OCI-LY1 (cell line): ENCODE results near the gene PRKACB.

Experiments
- H2AFZ ChIP-seq: fragments of 200-600 bp; sonication (generic), shearing (Covaris generic); 2 replicates; pipeline ENCODE4 v1.6.0; 2014; ENCODE audit warnings: antibody characterized with exemption, mild to moderate bottlenecking, low read length
- H3F3A ChIP-seq: fragments of 200-600 bp; sonication (generic), shearing (Covaris generic); 2 replicates; pipeline ENCODE4 v1.6.0; 2014; ENCODE audit warnings: mild to moderate bottlenecking, antibody characterized with exemption, low read length, moderate library complexity; ENCODE audit not compliant: insufficient read depth
- H3K27ac ChIP-seq: fragments of 200-600 bp; sonication (generic); 2 replicates; pipeline ENCODE4 v1.5.1; 2014; ENCODE audit warnings: low read length, mixed run types, mild to moderate bottlenecking, low read depth; ENCODE audit not compliant: poor library complexity, severe bottlenecking
- H3K27me3 ChIP-seq: fragments of 200-600 bp; sonication (generic); 2 replicates; pipeline ENCODE4 v1.6.0; 2014; ENCODE audit warnings: antibody characterized with exemption, mild to moderate bottlenecking, low read length, moderate library complexity; ENCODE audit not compliant: insufficient read depth
- H3K36me3 ChIP-seq: fragments of 200-600 bp; sonication (generic); 2 replicates; pipeline ENCODE4 v1.6.1; 2014; ENCODE audit warnings: mild to moderate bottlenecking, antibody characterized with exemption, low read length, moderate library complexity, mixed read lengths; ENCODE audit not compliant: insufficient read depth
- H3K4me1 ChIP-seq: fragments of 200-600 bp; sonication (generic); 2 replicates; pipeline ENCODE4 v1.5.1; 2014; ENCODE audit warnings: mild to moderate bottlenecking, low read length, moderate library complexity; ENCODE audit not compliant: insufficient read depth, severe bottlenecking
- H3K4me2 ChIP-seq: fragments of 200-600 bp; sonication (generic), shearing (Covaris generic); 2 replicates; pipeline ENCODE4 v1.6.1; 2014; ENCODE audit warnings: low read length
- H3K4me3 ChIP-seq: fragments of 200-600 bp; sonication (generic); 2 replicates; pipeline ENCODE4 v1.5.1; 2014; ENCODE audit warnings: low read length, low read depth, mild to moderate bottlenecking, mixed read lengths; ENCODE audit not compliant: poor library complexity, severe bottlenecking
- H3K79me2 ChIP-seq: fragments of 200-600 bp; shearing (Covaris generic); 2 replicates; pipeline ENCODE4 v1.6.1; 2016; ENCODE audit warnings: mixed run types, low read length, mixed read lengths; ENCODE audit not compliant: insufficient read depth
- H3K9ac ChIP-seq: fragments of 200-600 bp; sonication (generic), shearing (Covaris generic); 2 replicates; pipeline ENCODE4 v1.6.1; 2014; ENCODE audit warnings: mild to moderate bottlenecking, low read length, mixed read lengths
- H3K9me2 ChIP-seq: fragments of 200-600 bp; sonication (generic), shearing (Covaris generic); 2 replicates; pipeline ENCODE4 v1.6.1; 2014; ENCODE audit warnings: low read depth, mild to moderate bottlenecking, low read length, mixed read lengths
- H3K9me3 ChIP-seq: fragments of 200-600 bp; shearing (Covaris generic); 2 replicates; pipeline ENCODE4 v1.6.1; 2014; ENCODE audit warnings: low read length, mixed read lengths
- H4K20me1 ChIP-seq: fragments of 200-600 bp; sonication (generic), shearing (Covaris generic); 2 replicates; pipeline ENCODE4 v1.6.0; 2016; ENCODE audit warnings: mild to moderate bottlenecking, low read length; ENCODE audit not compliant: insufficient read depth
- EZH2 ChIP-seq: fragments of 200-600 bp; sonication (generic), shearing (Covaris generic); IDR thresholded peaks from 2 replicates; pipeline ENCODE4 v1.8.0; 2017; ENCODE audit warnings: borderline replicate concordance, mixed run types, mild to moderate bottlenecking, antibody characterized with exemption, low read length, moderate library complexity, mixed read lengths
- TF ChIP-seq, protein P1 (sequence below): fragments of 200-600 bp; sonication (generic), shearing (Covaris generic); IDR thresholded peaks from 2 replicates; pipeline ENCODE4 v1.5.1; 2017; ENCODE audit warnings: mild to moderate bottlenecking, antibody characterized with exemption, low read length, moderate library complexity, mixed read lengths

PRKACB gene

DNA sequence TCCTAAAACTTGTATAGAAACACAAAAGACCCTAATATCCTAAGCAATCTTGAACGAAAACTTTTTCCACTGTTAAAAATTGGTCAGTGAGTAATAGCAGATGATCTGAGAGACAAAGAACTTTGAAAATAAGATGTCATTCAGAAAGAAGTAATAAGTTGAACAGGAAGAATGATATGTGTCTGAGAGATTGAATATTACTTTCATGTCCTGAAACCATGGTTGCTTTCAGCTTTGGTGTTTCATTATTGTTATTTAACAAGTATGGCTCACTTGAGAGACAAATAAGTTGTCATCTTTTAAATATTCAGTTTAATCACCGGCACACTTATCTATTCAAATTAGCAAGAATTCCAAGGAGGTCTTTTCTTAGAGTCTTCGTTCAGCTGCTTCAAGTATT, 11.4 kb downstream of the PRKACB start:
- Histone ChIP-seq H3K27me3 (no peaks in the 10 kb centered on the region), H4K20me1 (no peaks in the 10 kb centered on the region), H3K9me3 (no peaks in the 10 kb centered on the region), H3K27ac (no peak overlapping the region), H3F3A (no peaks in the 10 kb centered on the region), H3K9ac (no peak overlapping the region), H3K9me2 (no peaks in the 10 kb centered on the region), H3K4me3 (no peak overlapping the region), H3K4me1 (peaks cover 23% of the 10 kb centered on the region), H3K36me3 (peaks cover 87% of the 10 kb centered on the region), H3K4me2 (no peak overlapping the region), H2AFZ (no peak overlapping the region), H3K79me2 (peaks cover 99% of the 10 kb centered on the region)
- TF ChIP-seq EZH2, result no peak
- TF ChIP-seq, protein P1, sequence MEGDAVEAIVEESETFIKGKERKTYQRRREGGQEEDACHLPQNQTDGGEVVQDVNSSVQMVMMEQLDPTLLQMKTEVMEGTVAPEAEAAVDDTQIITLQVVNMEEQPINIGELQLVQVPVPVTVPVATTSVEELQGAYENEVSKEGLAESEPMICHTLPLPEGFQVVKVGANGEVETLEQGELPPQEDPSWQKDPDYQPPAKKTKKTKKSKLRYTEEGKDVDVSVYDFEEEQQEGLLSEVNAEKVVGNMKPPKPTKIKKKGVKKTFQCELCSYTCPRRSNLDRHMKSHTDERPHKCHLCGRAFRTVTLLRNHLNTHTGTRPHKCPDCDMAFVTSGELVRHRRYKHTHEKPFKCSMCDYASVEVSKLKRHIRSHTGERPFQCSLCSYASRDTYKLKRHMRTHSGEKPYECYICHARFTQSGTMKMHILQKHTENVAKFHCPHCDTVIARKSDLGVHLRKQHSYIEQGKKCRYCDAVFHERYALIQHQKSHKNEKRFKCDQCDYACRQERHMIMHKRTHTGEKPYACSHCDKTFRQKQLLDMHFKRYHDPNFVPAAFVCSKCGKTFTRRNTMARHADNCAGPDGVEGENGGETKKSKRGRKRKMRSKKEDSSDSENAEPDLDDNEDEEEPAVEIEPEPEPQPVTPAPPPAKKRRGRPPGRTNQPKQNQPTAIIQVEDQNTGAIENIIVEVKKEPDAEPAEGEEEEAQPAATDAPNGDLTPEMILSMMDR, result no peak

- H3K9me3 ChIP-seq, result no peaks in the 10 kb centered on the region
- no peaks in the 10 kb centered on the region for H4K20me1 ChIP-seq
- H3K27ac ChIP-seq, result no peak overlapping the region
- no peak overlapping the region for H3K4me3 ChIP-seq
- no peaks in the 10 kb centered on the region for H3F3A ChIP-seq
- H2AFZ ChIP-seq, result no peak overlapping the region
- no peaks in the 10 kb centered on the region for H3K9me2 ChIP-seq
- TF ChIP-seq, protein P1, result no peak
- TF ChIP-seq EZH2, result no peak
- no peak overlapping the region for H3K4me2 ChIP-seq
- H3K27me3 ChIP-seq, result no peaks in the 10 kb centered on the region
- peaks cover 81% of the 10 kb centered on the region for H3K36me3 ChIP-seq
- H3K9ac ChIP-seq, result no peak overlapping the region
- H3K4me1 ChIP-seq, result peaks cover 16% of the 10 kb centered on the region
- peaks cover 99% of the 10 kb centered on the region for H3K79me2 ChIP-seq
These were observed 12.1 kb downstream of the PRKACB start for GRCh38 chr1:84156210-84156621.

GRCh38 chr1:84159533-84160240, 15.6 kb downstream of the PRKACB start:
- Histone ChIP-seq H3F3A (no peaks in the 10 kb centered on the region), H3K4me3 (no peak overlapping the region), H3K79me2 (peaks cover 99% of the 10 kb centered on the region), H3K9me2 (no peaks in the 10 kb centered on the region), H3K4me2 (no peak overlapping the region), H3K27ac (no peak overlapping the region), H3K36me3 (peaks cover 53% of the 10 kb centered on the region), H3K4me1 (peaks cover 21% of the 10 kb centered on the region), H3K9me3 (no peaks in the 10 kb centered on the region), H3K27me3 (no peaks in the 10 kb centered on the region), H3K9ac (no peak overlapping the region), H2AFZ (no peak overlapping the region), H4K20me1 (no peaks in the 10 kb centered on the region)
- TF ChIP-seq EZH2, result no peak
- TF ChIP-seq, protein P1, result no peak
